LNCaP clone FGC (cell line): Measurements from ENCODE around the gene HHAT.

Experiments used
- DNase-seq: peaks from one replicate; pipeline ENCODE4 v3.0.0-alpha.2; 2011; ENCODE audit warnings: low read depth
- H3K4me3 ChIP-seq: 2 replicates; pipeline ENCODE4 v1.5.1; 2011; ENCODE audit warnings: mild to moderate bottlenecking, low read depth, low read length, control low read depth
- CTCF ChIP-seq: IDR thresholded peaks from 2 replicates; pipeline ENCODE4 v1.5.1; 2012; ENCODE audit warnings: mild to moderate bottlenecking; ENCODE audit not compliant: control insufficient read depth, insufficient read depth; ENCODE audit errors: extremely low read depth

The HHAT gene

GRCh38 chr1:210292231-210292871 is 36.4 kb upstream of the HHAT start:
- H3K4me3 ChIP-seq, result no peak overlapping the region
- TF ChIP-seq CTCF, result 0 out of 2 replicates have a peak, but pooled peaks have one; percentile 25
- no peak for DNase-seq

- no peak for DNase-seq
- H3K4me3 ChIP-seq, result no peak overlapping the region
- TF ChIP-seq CTCF, result no peak
Observed at GRCh38 chr1:210293171-210293607, 35.5 kb upstream of the HHAT start.

GRCh38 chr1:210294999-210295745 is 33.5 kb upstream of the HHAT start:
- DNase-seq, result no peak
- no peak overlapping the region for H3K4me3 ChIP-seq
- no peak for TF ChIP-seq CTCF

- TF ChIP-seq CTCF, result no peak
- H3K4me3 ChIP-seq, result no peak overlapping the region
- no peak for DNase-seq
Observed at GRCh38 chr1:210296682-210297081, 32.0 kb upstream of the HHAT start.

- no peak for DNase-seq
- H3K4me3 ChIP-seq, result no peak overlapping the region
- no peak for TF ChIP-seq CTCF
Observed at GRCh38 chr1:210298296-210298695, 30.4 kb upstream of the HHAT start.

GRCh38 chr1:210298936-210299335 is 29.8 kb upstream of the HHAT start:
- no peak overlapping the region for H3K4me3 ChIP-seq
- no peak for DNase-seq
- no peak for TF ChIP-seq CTCF
